Central memory CD8-positive, alpha-beta T cell (primary cell): Measurements from ENCODE around the gene PDCD1LG2.
A peak's percentile ranks its signal among the peaks of the same experiment; 100 is the strongest.

Experiments
- ATAC-seq: fragments of 150-1000 bp; cut with Tn5 transposase; replicated peaks from 2 replicates; pipeline ENCODE4 v1.10.0; 2022; ENCODE audit warnings: mild to moderate bottlenecking, moderate FRiP score, moderate number of reproducible peaks; ENCODE audit not compliant: poor library complexity, severe bottlenecking; ENCODE audit errors: extremely low read depth
- DNase-seq, 2 donors: peaks; one replicate each; pipeline ENCODE4 v3.0.0; 2021; ENCODE audit warnings: low spot score in 2 of 2
- H3K27ac Mint-ChIP-seq: one replicate; pipeline ENCODE4 v1.8.0; 2022; ENCODE audit warnings: low read depth, mild to moderate bottlenecking, moderate library complexity, mixed read lengths
- H3K27me3 Mint-ChIP-seq: one replicate; pipeline ENCODE4 v1.8.0; 2022; ENCODE audit warnings: mixed read lengths
- H3K36me3 Mint-ChIP-seq: one replicate; pipeline ENCODE4 v1.8.0; 2022; ENCODE audit warnings: mild to moderate bottlenecking, moderate library complexity, mixed read lengths; ENCODE audit not compliant: insufficient read depth
- H3K4me1 Mint-ChIP-seq: one replicate; pipeline ENCODE4 v1.8.0; 2022; ENCODE audit warnings: mixed read lengths
- H3K4me3 Mint-ChIP-seq: one replicate; pipeline ENCODE4 v1.8.0; 2022; ENCODE audit warnings: mild to moderate bottlenecking, moderate library complexity, mixed read lengths
- H3K9me3 Mint-ChIP-seq: one replicate; pipeline ENCODE4 v1.8.0; 2022; ENCODE audit warnings: mixed read lengths

The PDCD1LG2 gene

GRCh38 chr9:5587024-5587423 is 76.7 kb downstream of the PDCD1LG2 start:
- Mint-ChIP-seq H3K27ac (peak overlapping the region; percentile 16), H3K9me3 (no peaks in the 10 kb centered on the region), H3K36me3 (peaks cover 4% of the 10 kb centered on the region), H3K4me3 (no peak overlapping the region), H3K27me3 (no peaks in the 10 kb centered on the region), H3K4me1 (peaks cover 20% of the 10 kb centered on the region)
- ATAC-seq (no peak), DNase-seq (no peak)

GRCh38 chr9:5592231-5592630 is 81.9 kb downstream of the PDCD1LG2 start:
- ATAC-seq (no peak), DNase-seq (no peak)
- Mint-ChIP-seq H3K4me1 (peaks cover 1% of the 10 kb centered on the region), H3K9me3 (no peaks in the 10 kb centered on the region), H3K4me3 (no peak overlapping the region), H3K27ac (no peak overlapping the region), H3K36me3 (peaks cover 1% of the 10 kb centered on the region), H3K27me3 (no peaks in the 10 kb centered on the region)

- no peaks in the 10 kb centered on the region for H3K9me3 Mint-ChIP-seq
- no peak for DNase-seq
- H3K4me3 Mint-ChIP-seq = no peak overlapping the region
- peaks cover 1% of the 10 kb centered on the region for H3K36me3 Mint-ChIP-seq
- H3K4me1 Mint-ChIP-seq = no peaks in the 10 kb centered on the region
- no peak overlapping the region for H3K27ac Mint-ChIP-seq
- ATAC-seq = no peak
- H3K27me3 Mint-ChIP-seq = no peaks in the 10 kb centered on the region
These were observed 82.6 kb downstream of the PDCD1LG2 start for GRCh38 chr9:5592904-5593303.

GRCh38 chr9:5593904-5594303 is 83.6 kb downstream of the PDCD1LG2 start:
- no peak for DNase-seq
- H3K36me3 Mint-ChIP-seq = peaks cover 1% of the 10 kb centered on the region
- H3K9me3 Mint-ChIP-seq = no peaks in the 10 kb centered on the region
- no peak for ATAC-seq
- H3K4me3 Mint-ChIP-seq = no peak overlapping the region
- no peaks in the 10 kb centered on the region for H3K4me1 Mint-ChIP-seq
- no peak overlapping the region for H3K27ac Mint-ChIP-seq
- no peaks in the 10 kb centered on the region for H3K27me3 Mint-ChIP-seq

- DNase-seq (no peak), ATAC-seq (no peak)
- Mint-ChIP-seq H3K36me3 (no peaks in the 10 kb centered on the region), H3K4me1 (peaks cover 7% of the 10 kb centered on the region), H3K27me3 (no peaks in the 10 kb centered on the region), H3K9me3 (no peaks in the 10 kb centered on the region), H3K4me3 (no peak overlapping the region), H3K27ac (no peak overlapping the region)
These were observed 85.8 kb downstream of the PDCD1LG2 start for GRCh38 chr9:5596173-5596572.

- no peak for DNase-seq
- peaks cover 6% of the 10 kb centered on the region for H3K4me1 Mint-ChIP-seq
- no peaks in the 10 kb centered on the region for H3K27me3 Mint-ChIP-seq
- no peaks in the 10 kb centered on the region for H3K36me3 Mint-ChIP-seq
- ATAC-seq = no peak
- peak overlapping the region; percentile 19 for H3K4me3 Mint-ChIP-seq
- H3K9me3 Mint-ChIP-seq = no peaks in the 10 kb centered on the region
- H3K27ac Mint-ChIP-seq = no peak overlapping the region
These were observed 98.2 kb downstream of the PDCD1LG2 start for GRCh38 chr9:5608298-5609225.

GRCh38 chr9:5609226-5609596 is 98.9 kb downstream of the PDCD1LG2 start:
- H3K9me3 Mint-ChIP-seq = no peaks in the 10 kb centered on the region
- peaks cover 6% of the 10 kb centered on the region for H3K4me1 Mint-ChIP-seq
- ATAC-seq = no peak
- no peak overlapping the region for H3K4me3 Mint-ChIP-seq
- no peak overlapping the region for H3K27ac Mint-ChIP-seq
- H3K27me3 Mint-ChIP-seq = no peaks in the 10 kb centered on the region
- H3K36me3 Mint-ChIP-seq = no peaks in the 10 kb centered on the region
- no peak for DNase-seq

GRCh38 chr9:5610491-5610890 is 100.2 kb downstream of the PDCD1LG2 start:
- Mint-ChIP-seq H3K27ac (no peak overlapping the region), H3K27me3 (no peaks in the 10 kb centered on the region), H3K36me3 (no peaks in the 10 kb centered on the region), H3K9me3 (no peaks in the 10 kb centered on the region), H3K4me1 (peaks cover 13% of the 10 kb centered on the region), H3K4me3 (no peak overlapping the region)
- ATAC-seq (no peak), DNase-seq (no peak)

GRCh38 chr9:5611321-5612184 is 101.2 kb downstream of the PDCD1LG2 start:
- Mint-ChIP-seq H3K4me3 (no peak overlapping the region), H3K4me1 (peaks cover 14% of the 10 kb centered on the region), H3K27me3 (no peaks in the 10 kb centered on the region), H3K36me3 (no peaks in the 10 kb centered on the region), H3K9me3 (no peaks in the 10 kb centered on the region), H3K27ac (no peak overlapping the region)
- DNase-seq (no peak), ATAC-seq (no peak)

GRCh38 chr9:5612185-5612530 is 101.8 kb downstream of the PDCD1LG2 start:
- no peak for ATAC-seq
- peaks cover 14% of the 10 kb centered on the region for H3K4me1 Mint-ChIP-seq

GRCh38 chr9:5614192-5614591 is 103.9 kb downstream of the PDCD1LG2 start:
- DNase-seq = no peak
- Mint-ChIP-seq H3K27ac (no peak overlapping the region), H3K4me3 (no peak overlapping the region), H3K27me3 (no peaks in the 10 kb centered on the region), H3K36me3 (peaks cover 2% of the 10 kb centered on the region), H3K9me3 (no peaks in the 10 kb centered on the region), H3K4me1 (peaks cover 14% of the 10 kb centered on the region)
- ATAC-seq = no peak

More at GRCh38 chr9:5612185-5612530, 101.8 kb downstream of the PDCD1LG2 start:
- no peaks in the 10 kb centered on the region for H3K9me3 Mint-ChIP-seq
- no peaks in the 10 kb centered on the region for H3K27me3 Mint-ChIP-seq
- H3K36me3 Mint-ChIP-seq = no peaks in the 10 kb centered on the region
- H3K4me3 Mint-ChIP-seq = no peak overlapping the region
- DNase-seq = no peak
- no peak overlapping the region for H3K27ac Mint-ChIP-seq

GRCh38 chr9:5614985-5615384 is 104.7 kb downstream of the PDCD1LG2 start:
- H3K4me3 Mint-ChIP-seq = no peak overlapping the region
- no peak for ATAC-seq
- DNase-seq = no peak
- H3K36me3 Mint-ChIP-seq = peaks cover 2% of the 10 kb centered on the region
- no peaks in the 10 kb centered on the region for H3K27me3 Mint-ChIP-seq
- H3K27ac Mint-ChIP-seq = no peak overlapping the region
- peaks cover 14% of the 10 kb centered on the region for H3K4me1 Mint-ChIP-seq
- H3K9me3 Mint-ChIP-seq = no peaks in the 10 kb centered on the region

- no peak overlapping the region for H3K27ac Mint-ChIP-seq
- no peaks in the 10 kb centered on the region for H3K9me3 Mint-ChIP-seq
- H3K4me3 Mint-ChIP-seq = no peak overlapping the region
- ATAC-seq (no peak), DNase-seq (no peak)
- H3K36me3 Mint-ChIP-seq = peaks cover 2% of the 10 kb centered on the region
- H3K4me1 Mint-ChIP-seq = peaks cover 14% of the 10 kb centered on the region
- no peaks in the 10 kb centered on the region for H3K27me3 Mint-ChIP-seq
These were observed 107.4 kb downstream of the PDCD1LG2 start for GRCh38 chr9:5617749-5618148.
